ENCODE data around the gene HINFP.
"Not testable (repeated sequence)": the region's sequence is repeated elsewhere in the genome, so short reads cannot be mapped to it uniquely, and the experiment has no call there.

The HINFP gene

GRCh38 chr11:119117004-119117706, 4.2 kb upstream of the HINFP start:
- DNase-seq (ENCODE audit: extremely low read depth in 1 of 2, low read depth in 1 of 2), result no peak

- no peak for DNase-seq (ENCODE audit: extremely low read depth in 1 of 2, low read depth in 1 of 2)
Observed at GRCh38 chr11:119118227-119118626, 3.2 kb upstream of the HINFP start.

DNA sequence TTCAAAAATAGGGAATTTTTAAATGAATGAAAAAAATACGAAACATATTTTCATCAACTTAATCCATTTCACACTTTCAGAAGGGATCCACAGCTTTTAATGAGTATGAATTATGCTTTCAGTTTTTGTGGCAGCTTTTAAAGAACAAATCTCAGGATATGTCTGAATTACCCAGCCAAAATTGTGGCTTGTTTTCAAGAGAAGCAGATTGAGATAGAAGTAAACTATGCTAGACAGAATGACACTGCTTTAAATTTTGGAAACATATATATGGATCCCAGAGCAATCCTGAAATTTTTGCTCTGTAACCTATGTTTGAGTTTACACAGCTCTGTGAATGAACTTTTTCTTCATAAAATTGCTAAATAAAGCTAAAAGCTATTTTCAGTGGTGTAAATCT, 2.4 kb upstream of the HINFP start:
- DNase-seq (ENCODE audit: extremely low read depth in 1 of 2, low read depth in 1 of 2), result no peak

DNA sequence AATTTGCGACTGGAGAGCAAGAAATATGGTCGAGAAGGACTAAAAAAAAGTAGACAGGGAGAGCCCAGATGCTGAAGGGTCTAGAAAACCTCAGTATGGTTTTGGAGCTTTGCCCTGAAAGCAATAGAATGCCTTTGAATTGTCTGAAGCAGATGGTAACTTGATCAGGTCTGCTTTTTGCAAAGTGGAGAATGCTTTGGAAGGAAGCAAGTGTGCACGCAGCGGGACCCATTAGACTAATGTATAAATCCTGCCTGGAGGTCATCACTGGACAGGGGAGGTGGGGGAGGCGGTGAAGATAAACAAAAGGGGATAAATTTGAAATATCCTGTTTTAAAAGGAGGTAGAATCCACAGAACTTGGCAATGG, 757 bp upstream of the HINFP start:
- no peak for DNase-seq (ENCODE audit: extremely low read depth in 1 of 2, low read depth in 1 of 2)

GRCh38 chr11:119121811-119122124, 388 bp downstream of the HINFP start:
- DNase-seq (ENCODE audit: extremely low read depth in 1 of 2, low read depth in 1 of 2), result no peak

DNA sequence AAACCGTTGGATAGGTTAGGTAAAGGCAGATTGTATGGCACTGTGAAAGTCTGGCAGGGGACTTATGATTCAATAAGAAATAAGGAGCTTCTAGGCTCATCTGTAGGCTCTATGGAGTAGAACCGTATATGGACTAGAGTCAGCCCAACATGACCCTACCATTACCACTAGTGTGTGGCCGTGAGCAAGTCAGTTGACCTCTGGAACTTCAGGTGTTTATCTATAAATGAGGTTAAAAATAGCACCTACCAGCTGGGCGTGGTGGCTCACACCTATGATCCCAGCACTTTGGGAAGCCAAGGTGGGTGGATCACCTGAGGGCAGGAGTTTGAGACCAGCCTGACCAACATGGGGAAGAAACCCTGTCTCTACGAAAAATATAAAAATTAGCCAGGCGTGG, 4.4 kb downstream of the HINFP start:
- no peak for DNase-seq (ENCODE audit: extremely low read depth in 1 of 2, low read depth in 1 of 2)

- no peak for DNase-seq (ENCODE audit: extremely low read depth in 1 of 2, low read depth in 1 of 2)
Observed at GRCh38 chr11:119126675-119127268, 5.4 kb downstream of the HINFP start.

DNA sequence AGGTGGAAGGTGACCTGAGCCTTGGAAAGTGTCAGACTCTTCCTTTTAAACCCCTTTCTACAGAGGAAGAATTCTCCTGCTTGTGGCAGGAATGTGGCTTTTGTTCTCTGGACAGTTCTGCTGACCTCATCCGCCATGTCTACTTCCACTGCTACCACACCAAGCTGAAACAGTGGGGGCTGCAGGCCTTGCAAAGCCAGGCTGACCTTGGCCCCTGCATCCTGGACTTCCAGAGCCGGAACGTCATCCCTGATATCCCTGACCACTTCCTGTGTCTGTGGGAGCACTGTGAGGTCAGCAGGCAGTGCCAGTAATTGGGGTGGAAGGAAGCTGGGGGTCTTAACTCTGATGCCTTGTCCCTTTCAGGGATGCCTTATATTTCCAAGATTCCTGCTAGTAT, 9.3 kb downstream of the HINFP start:
- DNase-seq (ENCODE audit: extremely low read depth in 1 of 2, low read depth in 1 of 2), result no peak

DNA sequence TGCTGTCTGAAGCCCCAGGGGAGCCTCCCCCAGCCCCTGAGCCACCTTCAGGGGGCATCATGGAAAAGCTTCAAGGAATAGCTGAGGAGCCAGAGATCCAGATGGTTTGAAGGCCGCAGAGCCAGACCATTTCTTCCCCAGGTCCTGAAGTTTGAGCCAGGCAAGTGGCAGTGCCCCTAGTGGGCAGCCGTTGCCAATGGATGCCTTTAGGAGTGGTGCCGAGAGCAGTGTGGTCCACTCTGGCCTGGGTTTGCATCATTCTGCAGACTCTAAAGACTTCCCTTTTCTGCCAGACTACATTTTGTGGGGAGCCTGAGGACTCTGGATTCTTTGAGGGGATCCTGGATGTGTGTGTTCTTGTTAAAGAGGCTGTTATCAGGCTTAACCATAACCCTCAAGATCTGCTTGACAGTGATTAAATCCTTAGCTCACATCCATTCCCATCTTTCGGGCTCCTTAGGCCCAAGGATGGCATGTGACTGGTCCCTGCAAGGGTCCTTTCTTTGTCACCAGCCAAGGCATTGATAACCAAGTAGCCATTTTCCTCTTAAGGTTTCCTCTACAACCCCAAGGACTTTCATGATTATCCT, 13.1 kb downstream of the HINFP start:
- no peak for DNase-seq (ENCODE audit: extremely low read depth in 1 of 2, low read depth in 1 of 2)

DNA sequence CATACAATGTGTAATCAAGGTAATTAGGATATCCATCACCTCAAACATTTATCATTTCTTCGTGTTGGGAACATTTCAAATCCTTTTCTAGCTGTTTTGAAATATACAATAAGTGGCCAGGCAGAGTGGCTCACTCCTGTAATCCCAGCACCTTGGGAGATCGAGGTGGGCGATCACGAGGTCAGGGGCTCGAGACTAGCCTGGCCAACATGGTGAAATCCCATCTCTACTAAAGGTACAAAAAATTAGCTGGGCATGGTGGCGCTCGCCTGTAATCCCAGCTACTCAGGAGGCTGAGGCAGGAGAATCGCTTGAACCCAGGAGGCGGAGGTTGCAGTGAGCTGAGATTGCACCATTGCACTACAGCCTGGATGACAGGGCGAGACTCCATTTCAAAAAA, 17.9 kb downstream of the HINFP start:
- DNase-seq (ENCODE audit: extremely low read depth in 1 of 2, low read depth in 1 of 2), result not testable (repeated sequence)

GRCh38 chr11:119144825-119145486, 23.6 kb downstream of the HINFP start:
- DNase-seq (ENCODE audit: extremely low read depth in 1 of 2, low read depth in 1 of 2), result no peak

DNA sequence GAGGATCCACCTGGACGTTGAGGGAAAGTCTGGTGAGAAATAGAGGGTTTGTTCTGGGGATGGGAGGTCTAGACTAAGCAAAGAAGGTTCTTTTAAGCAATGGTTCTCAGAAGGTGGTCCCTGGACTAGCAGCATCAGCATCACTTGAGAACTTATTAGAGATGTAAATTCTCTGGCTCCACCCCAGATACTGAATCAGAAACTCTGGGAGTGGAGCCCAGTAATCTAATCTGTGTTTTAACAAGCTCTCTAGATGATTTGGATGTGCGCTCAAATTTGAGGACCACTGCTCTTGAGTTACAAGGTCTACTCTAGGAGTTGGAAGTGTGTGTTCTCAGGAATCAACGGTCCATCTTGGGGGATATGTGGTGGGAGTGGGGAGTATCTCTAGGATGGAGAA, 24.2 kb downstream of the HINFP start:
- no peak for DNase-seq (ENCODE audit: extremely low read depth in 1 of 2, low read depth in 1 of 2)

- DNase-seq (ENCODE audit: extremely low read depth in 1 of 2, low read depth in 1 of 2), result no peak
Observed at GRCh38 chr11:119147604-119148333, 26.4 kb downstream of the HINFP start.

DNA sequence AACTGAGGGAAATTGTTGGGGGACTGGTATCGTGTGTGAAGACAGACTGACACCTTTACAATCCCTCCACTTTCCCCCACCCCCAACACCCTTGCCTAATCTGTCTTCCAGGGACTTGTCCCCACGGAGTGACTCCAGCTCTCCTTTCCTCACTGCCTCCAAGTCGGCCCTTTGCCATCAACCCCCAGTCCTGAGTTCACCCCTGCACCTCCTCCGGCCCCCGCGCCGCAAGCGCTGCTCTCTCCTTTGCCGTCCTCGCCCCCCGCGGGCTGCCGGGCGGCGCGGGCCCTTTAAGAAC, 27.3 kb downstream of the HINFP start:
- no peak for DNase-seq (ENCODE audit: extremely low read depth in 1 of 2, low read depth in 1 of 2)

DNA sequence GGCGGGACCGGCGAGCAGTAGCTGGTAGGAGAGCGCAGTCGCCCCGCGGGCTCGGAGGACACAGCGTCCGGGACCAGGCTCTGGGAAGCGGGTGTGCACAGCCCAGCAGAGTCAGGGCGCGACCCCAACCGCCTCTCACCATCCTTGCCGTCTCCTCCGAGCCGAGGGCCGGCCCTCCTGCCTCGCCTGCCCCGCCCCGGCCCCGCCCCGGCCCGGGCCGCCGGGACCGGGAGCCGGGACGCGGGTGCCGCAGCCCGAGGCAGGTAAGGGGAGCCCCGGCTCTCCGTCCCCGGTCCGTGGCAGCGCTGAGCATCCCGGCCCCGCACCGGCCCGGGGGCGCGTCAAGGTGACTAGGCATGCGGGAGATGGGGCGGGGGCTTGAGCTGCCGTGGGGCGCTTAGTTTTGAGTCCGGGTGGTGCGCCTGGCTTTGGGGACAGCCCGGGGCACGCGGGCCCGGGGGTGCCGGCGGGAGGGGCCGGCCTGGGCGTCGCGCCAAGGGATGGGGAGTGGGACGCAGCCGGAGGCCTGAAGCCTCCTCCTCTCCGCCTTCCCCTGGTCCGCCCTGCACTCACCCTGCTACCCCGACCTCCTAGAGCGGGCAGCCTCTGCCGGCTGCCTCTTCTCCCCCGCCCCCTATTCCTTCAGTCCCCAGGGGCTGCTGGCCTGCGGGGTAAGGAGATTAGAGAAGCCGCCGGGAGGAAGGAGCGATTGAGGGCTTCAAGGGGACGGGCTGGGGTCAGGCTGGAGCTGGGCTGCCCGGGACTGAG, 27.8 kb downstream of the HINFP start, which contains the start of gene ABCG4:
Gene ABCG4, plus strand, starts transcription at position 35 of the 768 bp plus-strand sequence. CDS start 914 bp downstream, outside the sequence.
- no peak for DNase-seq (ENCODE audit: extremely low read depth in 1 of 2, low read depth in 1 of 2)

- DNase-seq (ENCODE audit: extremely low read depth in 1 of 2, low read depth in 1 of 2), result no peak
Observed at GRCh38 chr11:119149786-119150275, 28.5 kb downstream of the HINFP start.

- DNase-seq (ENCODE audit: extremely low read depth in 1 of 2, low read depth in 1 of 2), result no peak
Observed at GRCh38 chr11:119152043-119152442, 30.7 kb downstream of the HINFP start.

- no peak for DNase-seq (ENCODE audit: extremely low read depth in 1 of 2, low read depth in 1 of 2)
Observed at GRCh38 chr11:119152604-119153003, 31.2 kb downstream of the HINFP start.

GRCh38 chr11:119153049-119153818, 31.9 kb downstream of the HINFP start:
- DNase-seq (ENCODE audit: extremely low read depth in 1 of 2, low read depth in 1 of 2), result no peak

GRCh38 chr11:119154178-119154577, 32.8 kb downstream of the HINFP start:
- no peak for DNase-seq (ENCODE audit: extremely low read depth in 1 of 2, low read depth in 1 of 2)
